ENCODE measurements around the gene CPSF7.

The CPSF7 gene

GRCh38 chr11:61372659-61373420 is 56.9 kb downstream of the CPSF7 start:
- no peak for DNase-seq (ENCODE audit: extremely low spot score)
- ChIA-PET POLR2A (interaction anchor here (0.6 kb wide), 1 partner anchor 8 kb away, joined by 4 read pairs; no protein-coding TSS in a partner anchor), CTCF (interaction anchor here (8.3 to 27.1 kb wide), 2 partner anchors 12 to 33 kb away, joined by 112 to 374 read pairs; partner anchors contain the start of genes DDB1 and TKFC)
- TF ChIP-seq CTCF (IDR thresholded peaks at IDR 0.05; ENCODE audit: control extremely low read depth, extremely low read depth, low read depth, missing control alignments) = no peak

DNA sequence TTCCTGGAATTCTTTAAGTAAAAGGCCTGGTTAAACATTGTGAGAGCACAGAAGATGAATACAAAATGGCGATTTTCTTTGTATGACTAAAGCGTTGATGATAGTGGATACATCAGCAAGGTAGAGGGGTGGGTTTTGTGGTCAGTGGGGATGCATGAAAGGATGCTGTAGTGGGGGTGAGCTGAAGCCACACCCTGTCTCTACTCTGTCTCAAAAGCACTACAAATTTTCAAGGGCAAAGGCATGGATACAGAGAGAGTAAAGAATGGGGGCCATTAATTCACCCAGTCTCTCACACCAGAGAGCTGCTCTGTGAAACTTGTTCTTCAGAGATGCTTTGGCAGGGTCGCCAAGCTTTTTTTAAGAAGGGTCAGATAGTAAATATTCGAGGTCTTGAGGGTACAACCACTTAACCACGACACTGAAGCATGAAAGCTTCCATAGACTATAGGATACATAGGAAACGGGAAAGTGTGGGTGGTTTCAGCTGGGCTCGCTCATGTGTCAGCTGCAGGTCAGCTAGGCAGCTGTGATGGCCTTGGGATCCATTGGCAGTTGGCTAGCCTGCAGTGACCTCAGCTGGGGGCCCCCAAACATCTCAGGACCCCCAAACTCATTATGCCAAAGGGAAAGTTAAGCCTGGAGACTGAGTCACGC is 59.3 kb downstream of the CPSF7 start:
- DNase-seq (ENCODE audit: extremely low spot score) = no peak
- CTCF ChIA-PET = interaction anchor here (0.7 to 27.1 kb wide), 10 partner anchors 9 to 105 kb away, joined by 3 to 374 read pairs (median 4); partner anchors contain the start of genes CPSF7, CYB561A3, DDB1 and SDHAF2
- no peak for TF ChIP-seq CTCF (IDR thresholded peaks at IDR 0.05; ENCODE audit: control extremely low read depth, extremely low read depth, low read depth, missing control alignments)
- POLR2A ChIA-PET = interaction anchor here (0.9 to 3.3 kb wide), 3 partner anchors 10 to 15 kb away, joined by 3 to 38 read pairs (median 11); partner anchors contain the start of genes CYB561A3 and TMEM138

DNA sequence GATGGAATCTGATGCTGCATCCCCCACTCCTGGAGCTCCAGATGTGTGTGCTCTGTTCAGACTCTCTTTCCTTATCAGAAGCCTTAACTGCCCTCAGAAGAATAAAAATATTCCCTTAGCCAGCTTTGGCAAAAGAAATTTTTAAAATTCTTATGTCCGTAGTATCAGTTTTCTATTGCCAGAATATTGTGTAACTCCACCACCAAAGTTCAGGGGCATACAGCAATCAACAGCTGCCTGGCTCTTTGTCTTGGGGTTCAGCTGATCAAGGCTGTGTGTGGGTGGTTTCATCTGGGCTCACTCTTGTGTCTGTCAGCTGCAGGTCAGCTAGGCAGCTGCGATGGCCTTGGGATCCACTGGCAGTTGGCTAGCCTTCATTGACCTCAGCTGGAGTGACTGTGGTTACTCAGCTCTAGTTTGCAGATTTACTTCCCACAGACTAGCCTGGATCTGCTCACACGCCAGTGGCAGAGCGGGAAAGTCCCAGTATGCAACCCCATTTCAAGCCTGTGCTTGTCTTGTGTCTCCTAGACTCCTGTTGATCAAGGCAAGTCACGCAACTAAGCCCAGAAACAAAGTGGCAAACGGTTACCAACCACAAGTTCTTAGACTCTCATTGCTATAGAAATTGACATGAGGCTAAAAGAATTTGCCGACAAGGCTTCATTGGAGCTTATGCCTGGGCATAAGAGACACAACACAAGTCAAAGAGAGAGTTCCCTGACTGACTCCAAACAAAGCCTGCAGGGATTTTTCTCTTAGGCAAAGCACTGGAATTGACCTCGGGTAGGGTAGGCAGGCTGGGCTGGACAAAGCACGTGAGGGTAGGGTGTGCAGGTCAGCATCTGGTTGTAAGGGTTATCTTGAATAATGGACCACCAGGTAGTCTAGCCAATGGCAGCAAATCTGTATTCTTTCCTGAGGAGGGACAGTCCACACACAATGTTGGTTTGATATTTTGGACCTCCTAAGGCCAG is 60.1 kb downstream of the CPSF7 start:
- DNase-seq (ENCODE audit: extremely low spot score) = peak; percentile 34
- ChIA-PET POLR2A (interaction anchor here (0.6 to 3.3 kb wide), 5 partner anchors 9 to 1621 kb away, joined by 3 to 38 read pairs (median 3); partner anchors contain the start of genes CYB561A3 and TMEM138), CTCF (interaction anchor here (0.9 to 27.1 kb wide), 11 partner anchors 9 to 117 kb away, joined by 3 to 374 read pairs (median 3); partner anchors contain the start of genes CYB561A3, DDB1, SDHAF2 and TKFC)
- TF ChIP-seq CTCF (IDR thresholded peaks at IDR 0.05; ENCODE audit: control extremely low read depth, extremely low read depth, low read depth, missing control alignments) = no peak

- POLR2A ChIA-PET = interaction anchor here (0.6 to 3.3 kb wide), 3 partner anchors 8 to 1622 kb away, joined by 3 to 38 read pairs (median 11); partner anchors contain the start of genes CYB561A3 and TMEM138
These were observed 61.1 kb downstream of the CPSF7 start for GRCh38 chr11:61368646-61369045.

GRCh38 chr11:61367406-61367805 is 62.4 kb downstream of the CPSF7 start:
- no peak for DNase-seq (ENCODE audit: extremely low spot score)
- TF ChIP-seq CTCF (IDR thresholded peaks at IDR 0.05; ENCODE audit: control extremely low read depth, extremely low read depth, low read depth, missing control alignments) = no peak
- ChIA-PET CTCF (interaction anchor here (1.4 to 27.1 kb wide), 5 partner anchors 9 to 29 kb away, joined by 3 to 374 read pairs (median 68); partner anchors contain the start of genes CYB561A3, DDB1, TKFC and TMEM138), POLR2A (no interaction called here)

More at GRCh38 chr11:61368646-61369045, 61.1 kb downstream of the CPSF7 start:
- TF ChIP-seq CTCF (IDR thresholded peaks at IDR 0.05; ENCODE audit: control extremely low read depth, extremely low read depth, low read depth, missing control alignments) = no peak
- CTCF ChIA-PET = interaction anchor here (0.9 to 27.1 kb wide), 8 partner anchors 10 to 116 kb away, joined by 3 to 374 read pairs (median 4); partner anchors contain the start of genes CYB561A3, DDB1, SDHAF2 and TKFC
- no peak for DNase-seq (ENCODE audit: extremely low spot score)

Measured in GM10248 (cell line).